Stimulated activated CD8-positive, alpha-beta memory T cell treated with anti-CD3 and anti-CD28 coated beads, Interleukin-15, amount 100 ng/mL, for 4 hours (primary cell): ENCODE data around the gene IRAG1.

ENCODE experiments used
- DNase-seq, 2 donors: peaks; one replicate each; pipeline ENCODE4 v3.0.0-alpha.2; 2020; ENCODE audit warnings: low read depth in 2 of 2

Gene IRAG1

GRCh38 chr11:10666556-10667520 is 26.7 kb downstream of the IRAG1 start:
- DNase-seq = no peak

- DNase-seq = no peak
Measured at GRCh38 chr11:10664496-10664895, 29.1 kb downstream of the IRAG1 start.

- DNase-seq = no peak
Measured at GRCh38 chr11:10663990-10664389, 29.6 kb downstream of the IRAG1 start.

- no peak for DNase-seq
Measured at GRCh38 chr11:10663365-10663764, 30.2 kb downstream of the IRAG1 start.

- no peak for DNase-seq
Measured at GRCh38 chr11:10660323-10660722, 33.2 kb downstream of the IRAG1 start.

- no peak for DNase-seq
Measured at GRCh38 chr11:10659339-10660216, 34.0 kb downstream of the IRAG1 start.

- DNase-seq = no peak
Measured at GRCh38 chr11:10658621-10659338, 34.8 kb downstream of the IRAG1 start.

- no peak for DNase-seq
Measured at GRCh38 chr11:10657308-10658271, 36.0 kb downstream of the IRAG1 start.

- no peak for DNase-seq
Measured at GRCh38 chr11:10655943-10656576, 37.5 kb downstream of the IRAG1 start.

- DNase-seq = no peak
Measured at GRCh38 chr11:10655227-10655626, 38.3 kb downstream of the IRAG1 start.

- no peak for DNase-seq
Measured at GRCh38 chr11:10654811-10655150, 38.8 kb downstream of the IRAG1 start.

GRCh38 chr11:10653946-10654810 is 39.4 kb downstream of the IRAG1 start:
- no peak for DNase-seq

GRCh38 chr11:10653261-10653660 is 40.3 kb downstream of the IRAG1 start:
- no peak for DNase-seq

- no peak for DNase-seq
Measured at GRCh38 chr11:10651656-10652361, 41.7 kb downstream of the IRAG1 start.

- DNase-seq = no peak
Measured at GRCh38 chr11:10650630-10651029, 42.9 kb downstream of the IRAG1 start.

- no peak for DNase-seq
Measured at GRCh38 chr11:10650166-10650565, 43.4 kb downstream of the IRAG1 start.

GRCh38 chr11:10648871-10649270 is 44.7 kb downstream of the IRAG1 start:
- no peak for DNase-seq

GRCh38 chr11:10646681-10647355 is 46.7 kb downstream of the IRAG1 start:
- no peak for DNase-seq
